ENCODE data around the gene BRD9.

GRCh38 chr5:816176-816575 lies 76.4 kb downstream of the BRD9 start:
- TF ChIP-seq CTCF (conservative IDR thresholded peaks at IDR 0.05 in 1 of 2, IDR thresholded peaks at IDR 0.05 in 1 of 2; ENCODE audit: extremely low read depth in 1 of 2, insufficient read depth in 1 of 2, low read depth in 1 of 2, low read length in 2 of 2) (no peak), EZH2 (IDR thresholded peaks at IDR 0.05; ENCODE audit: borderline replicate concordance, low read length) (no peak)

All from mammary epithelial cell (primary cell).